CD4-positive, alpha-beta T cell (primary cell): ENCODE results near the gene YEATS2. TPM values are rescaled to one million over a fixed set of nuclear protein-coding genes. Genes with fewer than 3 reads are reported as not detected.
A peak's percentile ranks its signal among the peaks of the same experiment; 100 is the strongest.

Experiments
- ATAC-seq: fragments of 200-7000 bp; cut with Tn5 transposase; one replicate; pipeline ENCODE4 v1.10.0; 2022; ENCODE audit warnings: mild to moderate bottlenecking; ENCODE audit not compliant: poor library complexity
- CTCF ChIA-PET: fragments of 350-600 bp; sonication (Branson Sonifier 250); formaldehyde crosslinking; loops from one replicate; lab custom pipeline; 2021; ENCODE audit warnings: antibody characterized with exemption, inconsistent platforms; lab: Charles Lee
- POLR2A ChIA-PET: fragments of 350-600 bp; sonication (Branson Sonifier 250); formaldehyde crosslinking; loops from one replicate; lab custom pipeline; 2021; ENCODE audit warnings: antibody characterized with exemption, inconsistent platforms; lab: Charles Lee
- DNase-seq, 14 experiments: peaks; one replicate each; pipeline ENCODE4 v3.0.0-alpha.2; 2013 to 2020; ENCODE audit warnings: mixed read lengths in 2 of 14
- H3K27ac ChIP-seq, 2 donors: one replicate each; pipeline versions ENCODE4 v1.5.1 to v1.7.0; 2013; ENCODE audit warnings: low read length in 2 of 2, low read depth in 1 of 2, mild to moderate bottlenecking in 1 of 2
- H3K27me3 ChIP-seq, 2 experiments: 1 replicate in 1 of 2; 2 replicates in 1 of 2; pipeline versions ENCODE4 v1.6.1 to v1.7.0; 2013; ENCODE audit warnings: low read length in 2 of 2, control low read depth in 1 of 2, mild to moderate bottlenecking in 1 of 2, moderate library complexity in 1 of 2; ENCODE audit not compliant: insufficient read depth in 2 of 2, control insufficient read depth in 1 of 2
- H3K36me3 ChIP-seq: one replicate; pipeline ENCODE4 v1.6.1; 2013; ENCODE audit warnings: low read length, control low read depth; ENCODE audit not compliant: insufficient read depth
- H3K4me1 ChIP-seq: one replicate; pipeline ENCODE4 v1.6.1; 2013; ENCODE audit warnings: low read length, control low read depth; ENCODE audit not compliant: insufficient read depth
- H3K4me3 ChIP-seq: one replicate; pipeline ENCODE4 v1.5.1; 2013; ENCODE audit warnings: mild to moderate bottlenecking, low read length, moderate library complexity
- H3K9me3 ChIP-seq, 2 experiments: 1 replicate in 1 of 2; 2 replicates in 1 of 2; pipeline versions ENCODE4 v1.6.1 to v1.7.0; 2013; ENCODE audit warnings: low read length in 2 of 2, mild to moderate bottlenecking in 2 of 2, control low read depth in 1 of 2, moderate library complexity in 1 of 2; ENCODE audit not compliant: control insufficient read depth in 1 of 2, insufficient read depth in 1 of 2
- H3K27ac Mint-ChIP-seq: one replicate; pipeline ENCODE4 v1.8.0; 2020; ENCODE audit warnings: mixed read lengths
- H3K27me3 Mint-ChIP-seq: one replicate; pipeline ENCODE4 v1.8.0; 2021; ENCODE audit warnings: mixed read lengths
- H3K36me3 Mint-ChIP-seq: one replicate; pipeline ENCODE4 v1.8.0; 2021; ENCODE audit warnings: low read depth, mixed read lengths
- H3K4me1 Mint-ChIP-seq: one replicate; pipeline ENCODE4 v1.8.0; 2021; ENCODE audit warnings: low read depth, mixed read lengths
- H3K4me3 Mint-ChIP-seq: one replicate; pipeline ENCODE4 v1.8.0; 2020; ENCODE audit warnings: mild to moderate bottlenecking, mixed read lengths
- H3K9me3 Mint-ChIP-seq: one replicate; pipeline ENCODE4 v1.8.0; 2020; ENCODE audit warnings: mixed read lengths
- CTCF ChIP-seq: fragments of 200-600 bp; IDR thresholded peaks from one replicate; pipeline ENCODE4 v1.8.0; 2022; ENCODE audit warnings: antibody characterized with exemption, mild to moderate bottlenecking
- intact Hi-C, 2 experiments: fragments of 100-400 bp; cut with DNase I in 1 of 2; cut with micrococcal nuclease in 1 of 2; formaldehyde crosslinking; loops; one replicate each; pipeline versions ENCODE4 v1.15.1 to v1.9.0; 2023 to 2025; cut with DNase I, micrococcal nuclease
- total RNA-seq, 174 experiments: library from RNA in 2 of 174; stranded (reverse) in 2 of 174; gene quantifications; one replicate each; pipeline ENCODE4 v1.2.3 and lab custom pipeline; 2021 to 2026

The YEATS2 gene
- total RNA-seq, 2 experiments from 2014 or later, result 14.6 to 15.9 TPM

DNA sequence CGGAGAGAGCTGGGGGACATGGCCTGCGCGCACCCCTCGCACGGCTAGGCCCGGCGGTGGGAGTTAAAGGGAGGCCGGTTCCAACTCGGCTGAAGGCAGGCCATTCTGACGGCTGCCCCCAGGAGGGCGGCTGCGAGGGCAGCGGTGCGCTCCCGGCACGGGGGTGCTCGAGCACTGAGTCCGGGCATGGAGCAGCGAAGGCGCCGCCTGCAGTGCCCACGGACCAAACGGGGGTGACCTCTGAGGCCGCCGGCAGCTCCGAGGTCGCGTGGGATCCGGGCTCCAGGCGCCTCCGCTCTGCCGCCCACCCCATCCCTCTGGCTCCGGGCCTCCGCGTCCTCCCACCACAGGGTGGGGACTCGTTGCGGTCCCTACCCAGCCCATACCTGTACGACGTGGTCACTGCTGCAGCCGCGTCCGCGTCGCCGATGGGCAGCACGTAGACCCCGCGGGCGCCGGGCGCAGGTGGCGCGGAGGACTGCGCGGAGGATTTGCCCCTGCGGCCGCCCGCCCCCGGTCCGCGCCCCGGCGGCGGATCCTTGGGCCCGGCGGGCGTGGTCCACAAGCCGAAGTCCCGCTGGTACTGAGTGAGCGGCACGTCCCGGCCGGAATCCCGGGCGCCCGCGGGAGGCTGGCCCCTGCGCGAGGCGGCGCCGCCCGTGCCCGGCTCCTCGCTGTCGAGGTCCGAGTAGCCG, 127.3 kb downstream of the YEATS2 start:
- Histone ChIP-seq H3K4me3 (peak overlapping the region; percentile 51), H3K27me3 (peaks cover 0 to 2% of the 10 kb centered on the region in 2 experiments), H3K4me1 (peaks cover 12% of the 10 kb centered on the region), H3K27ac (no peak overlapping the region), H3K36me3 (peaks cover 5% of the 10 kb centered on the region), H3K9me3 (no peaks in the 10 kb centered on the region)
- DNase-seq, result peak in 5 of 14 experiments; percentile 28 to 36 (median 29)
- no peak for TF ChIP-seq CTCF
- ATAC-seq, result peak; percentile 30
- CTCF ChIA-PET, result interaction anchor here (1.5 to 2.9 kb wide), 2 partner anchors 60 to 61 kb away, joined by 3 to 10 read pairs; partner anchors contain the start of gene PARL
- Mint-ChIP-seq H3K4me3 (peak overlapping the region; percentile 81), H3K27me3 (no peaks in the 10 kb centered on the region), H3K9me3 (no peaks in the 10 kb centered on the region), H3K36me3 (peaks cover 21% of the 10 kb centered on the region), H3K4me1 (peaks cover 20% of the 10 kb centered on the region), H3K27ac (no peak overlapping the region)
- POLR2A ChIA-PET, result interaction anchor here (1.3 to 2.1 kb wide), 3 partner anchors 8 to 60 kb away, joined by 3 to 5 read pairs (median 5); partner anchors contain the start of gene PARL
- intact Hi-C loops, result no loop called here

GRCh38 chr3:183825456-183826161, 128.0 kb downstream of the YEATS2 start, which contains the start of gene MAP6D1:
MAP6D1 (minus strand) TSS chr3:183825577; CDS start chr3:183825547, 30 bp downstream.
- ChIA-PET POLR2A (interaction anchor here (1.3 to 2.1 kb wide), 4 partner anchors 8 to 59 kb away, joined by 3 to 12 read pairs (median 5); partner anchors contain the start of gene PARL), CTCF (interaction anchor here (1.5 to 2.9 kb wide), 2 partner anchors 59 to 60 kb away, joined by 3 to 10 read pairs; partner anchors contain the start of gene PARL)
- H3K27me3 ChIP-seq, result peaks cover 0 to 2% of the 10 kb centered on the region in 2 experiments
- no peak for TF ChIP-seq CTCF
- H3K9me3 ChIP-seq, result no peaks in the 10 kb centered on the region
- intact Hi-C loops, result no loop called here
- ATAC-seq (peak; percentile 75), DNase-seq (peak in 9 of 14 experiments; percentile 13 to 61 (median 41))
- peaks cover 12% of the 10 kb centered on the region for H3K4me1 ChIP-seq
- Mint-ChIP-seq H3K9me3 (no peaks in the 10 kb centered on the region), H3K27me3 (no peaks in the 10 kb centered on the region), H3K36me3 (peaks cover 28% of the 10 kb centered on the region), H3K4me1 (peaks cover 20% of the 10 kb centered on the region), H3K4me3 (peak within 1 kb of the TSS; percentile 85), H3K27ac (peak within 1 kb of the TSS; percentile 39)
- H3K4me3 ChIP-seq, result peak within 1 kb of the TSS; percentile 51
- H3K36me3 ChIP-seq, result peaks cover 10% of the 10 kb centered on the region
- no peak within 1 kb of the TSS for H3K27ac ChIP-seq

DNA sequence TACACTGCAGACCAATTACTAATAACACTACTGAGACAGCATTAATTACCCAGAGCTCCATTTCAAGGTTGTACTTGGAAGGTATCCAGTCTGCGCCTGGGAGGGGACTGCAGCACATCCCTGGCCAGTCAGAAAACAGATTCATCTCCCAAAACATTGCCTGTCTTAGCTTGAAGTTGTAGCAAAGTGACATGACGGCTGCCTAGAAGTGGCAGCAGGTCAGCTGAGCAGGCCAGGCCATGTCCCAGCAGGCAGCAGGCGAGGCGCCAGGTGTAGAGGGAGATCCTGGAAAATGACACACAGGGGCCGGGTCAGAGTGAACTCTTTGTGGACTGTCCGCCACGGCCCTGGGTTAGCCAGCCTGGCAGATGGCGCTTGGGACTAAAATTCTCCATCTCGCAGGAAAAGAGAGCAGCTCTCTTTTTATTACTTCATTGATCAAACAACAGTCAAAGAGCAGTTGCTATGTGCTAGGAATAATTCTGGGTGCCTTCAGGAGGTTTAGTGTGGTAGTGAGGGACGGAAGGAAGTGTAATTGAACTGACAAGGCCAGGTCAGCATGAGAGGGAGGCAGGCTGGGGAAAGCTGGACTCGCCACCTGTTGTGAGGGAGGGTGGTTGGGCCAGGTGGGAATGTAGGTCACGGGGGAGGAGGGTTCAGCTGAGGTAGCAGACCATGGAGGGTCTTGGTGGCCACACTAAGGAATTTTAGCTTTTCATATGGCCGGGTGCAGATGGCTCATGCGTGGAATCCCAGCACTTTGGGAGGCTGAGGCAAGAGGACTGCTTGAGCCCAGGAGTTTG, 129.1 kb downstream of the YEATS2 start:
- peaks cover 38% of the 10 kb centered on the region for H3K36me3 Mint-ChIP-seq
- intact Hi-C loops, result no loop called here
- peak overlapping the region; percentile 85 for H3K4me3 Mint-ChIP-seq
- Histone ChIP-seq H3K27me3 (peaks cover 0 to 2% of the 10 kb centered on the region in 2 experiments), H3K9me3 (no peaks in the 10 kb centered on the region), H3K4me3 (no peak overlapping the region), H3K27ac (no peak overlapping the region), H3K36me3 (peaks cover 12% of the 10 kb centered on the region), H3K4me1 (peaks cover 12% of the 10 kb centered on the region)
- CTCF ChIA-PET, result interaction anchor here (1.5 to 2.9 kb wide), 2 partner anchors 58 to 59 kb away, joined by 3 to 10 read pairs; partner anchors contain the start of gene PARL
- peak overlapping the region; percentile 39 for H3K27ac Mint-ChIP-seq
- DNase-seq (peak in 1 of 14 experiments; percentile 29), ATAC-seq (no peak)
- POLR2A ChIA-PET, result interaction anchor here (1.5 to 2.1 kb wide), 3 partner anchors 9 to 58 kb away, joined by 3 to 12 read pairs (median 5); partner anchors contain the start of gene PARL
- no peaks in the 10 kb centered on the region for H3K9me3 Mint-ChIP-seq
- H3K4me1 Mint-ChIP-seq, result peaks cover 20% of the 10 kb centered on the region
- no peak for TF ChIP-seq CTCF
- no peaks in the 10 kb centered on the region for H3K27me3 Mint-ChIP-seq
